Measurements from ENCODE around the gene SHOC1.

DNA sequence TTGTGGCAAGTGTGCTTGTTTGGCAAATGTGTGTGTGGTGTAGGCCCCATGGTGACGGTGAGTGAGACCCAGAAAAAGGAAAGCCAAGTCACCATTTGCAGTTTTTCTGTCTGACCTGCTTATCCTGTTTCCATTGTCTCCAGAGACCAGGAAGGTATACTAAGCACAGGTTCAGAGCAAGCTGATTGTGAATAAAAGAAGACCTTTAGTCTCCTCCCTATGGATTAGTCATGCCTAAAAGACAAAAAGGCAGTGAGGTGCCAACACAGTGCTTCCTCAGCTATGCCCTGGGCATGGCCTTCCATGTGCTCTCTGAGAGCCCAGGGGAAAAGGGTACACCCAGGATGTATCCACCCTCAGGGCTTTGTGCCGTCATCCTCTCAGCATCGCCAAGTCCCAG lies 49.2 kb upstream of the SHOC1 start:
- TF ChIP-seq, protein P1, sequence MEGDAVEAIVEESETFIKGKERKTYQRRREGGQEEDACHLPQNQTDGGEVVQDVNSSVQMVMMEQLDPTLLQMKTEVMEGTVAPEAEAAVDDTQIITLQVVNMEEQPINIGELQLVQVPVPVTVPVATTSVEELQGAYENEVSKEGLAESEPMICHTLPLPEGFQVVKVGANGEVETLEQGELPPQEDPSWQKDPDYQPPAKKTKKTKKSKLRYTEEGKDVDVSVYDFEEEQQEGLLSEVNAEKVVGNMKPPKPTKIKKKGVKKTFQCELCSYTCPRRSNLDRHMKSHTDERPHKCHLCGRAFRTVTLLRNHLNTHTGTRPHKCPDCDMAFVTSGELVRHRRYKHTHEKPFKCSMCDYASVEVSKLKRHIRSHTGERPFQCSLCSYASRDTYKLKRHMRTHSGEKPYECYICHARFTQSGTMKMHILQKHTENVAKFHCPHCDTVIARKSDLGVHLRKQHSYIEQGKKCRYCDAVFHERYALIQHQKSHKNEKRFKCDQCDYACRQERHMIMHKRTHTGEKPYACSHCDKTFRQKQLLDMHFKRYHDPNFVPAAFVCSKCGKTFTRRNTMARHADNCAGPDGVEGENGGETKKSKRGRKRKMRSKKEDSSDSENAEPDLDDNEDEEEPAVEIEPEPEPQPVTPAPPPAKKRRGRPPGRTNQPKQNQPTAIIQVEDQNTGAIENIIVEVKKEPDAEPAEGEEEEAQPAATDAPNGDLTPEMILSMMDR (IDR thresholded peaks at IDR 0.05; ENCODE audit: low read length): no peak
- no peak for TF ChIP-seq EZH2 (IDR thresholded peaks at IDR 0.05; ENCODE audit: borderline replicate concordance, low read length)
